Mononuclear cell (primary cell): Measurements from ENCODE around the gene PRRC2B. TPM values are rescaled to one million over a fixed set of nuclear protein-coding genes. Genes with fewer than 3 reads are reported as not detected.

ENCODE experiments used
- H3K27me3 ChIP-seq: 2 replicates; pipeline ENCODE4 v1.6.0; 2011; ENCODE audit warnings: low read length, control low read depth; ENCODE audit not compliant: insufficient read depth
- H3K4me1 ChIP-seq: 2 replicates; pipeline ENCODE4 v1.5.1; 2011; ENCODE audit warnings: mild to moderate bottlenecking, low read length, control low read depth; ENCODE audit not compliant: insufficient read depth
- H3K4me3 ChIP-seq: 2 replicates; pipeline ENCODE4 v1.5.1; 2011; ENCODE audit warnings: mild to moderate bottlenecking, low read length, moderate library complexity
- H3K9me3 ChIP-seq: 2 replicates; pipeline ENCODE4 v1.5.1; 2011; ENCODE audit warnings: low read depth, mild to moderate bottlenecking, control low read depth, low read length
- total RNA-seq: library from RNA; depleted of rRNA; stranded (reverse); fragments of >200 nt; gene quantifications from one replicate; pipeline ENCODE4 v1.2.3, GENCODE V29; 2012

The PRRC2B gene
- total RNA-seq, 1 donor: 86.0 TPM

DNA sequence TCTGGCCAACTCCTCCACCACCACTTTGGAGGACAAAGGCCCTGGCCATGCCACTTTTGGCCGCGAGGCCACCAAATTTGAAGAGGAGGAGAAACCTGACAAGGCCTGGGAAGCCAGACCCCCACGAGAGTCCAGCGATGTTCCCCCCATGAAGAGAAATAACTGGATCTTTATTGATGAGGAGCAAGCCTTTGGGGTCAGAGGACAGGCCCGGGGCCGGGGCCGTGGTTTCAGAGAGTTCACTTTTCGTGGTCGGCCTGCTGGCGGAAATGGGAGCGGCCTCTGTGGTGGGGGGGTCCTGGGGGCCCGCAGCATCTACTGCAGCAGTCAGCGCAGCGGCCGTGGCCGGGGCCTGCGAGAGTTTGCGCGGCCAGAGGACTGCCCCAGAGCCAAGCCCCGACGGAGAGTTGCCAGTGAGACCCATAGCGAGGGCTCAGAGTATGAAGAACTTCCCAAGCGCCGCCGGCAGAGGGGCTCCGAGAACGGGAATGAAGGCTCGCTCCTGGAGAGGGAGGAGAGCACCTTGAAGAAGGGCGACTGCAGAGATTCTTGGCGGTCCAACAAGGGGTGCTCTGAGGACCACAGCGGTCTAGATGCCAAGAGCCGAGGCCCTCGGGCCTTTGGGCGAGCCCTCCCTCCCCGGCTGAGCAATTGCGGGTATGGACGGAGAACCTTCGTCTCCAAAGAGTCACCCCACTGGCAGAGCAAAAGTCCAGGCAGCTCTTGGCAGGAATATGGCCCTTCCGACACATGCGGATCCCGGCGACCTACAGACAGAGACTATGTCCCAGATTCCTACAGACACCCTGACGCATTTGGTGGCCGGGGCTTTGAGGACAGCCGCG is 81.4 kb downstream of the PRRC2B start:
- Histone ChIP-seq H3K9me3 (no peaks in the 10 kb centered on the region), H3K4me1 (no peaks in the 10 kb centered on the region), H3K27me3 (no peaks in the 10 kb centered on the region), H3K4me3 (no peak overlapping the region)

DNA sequence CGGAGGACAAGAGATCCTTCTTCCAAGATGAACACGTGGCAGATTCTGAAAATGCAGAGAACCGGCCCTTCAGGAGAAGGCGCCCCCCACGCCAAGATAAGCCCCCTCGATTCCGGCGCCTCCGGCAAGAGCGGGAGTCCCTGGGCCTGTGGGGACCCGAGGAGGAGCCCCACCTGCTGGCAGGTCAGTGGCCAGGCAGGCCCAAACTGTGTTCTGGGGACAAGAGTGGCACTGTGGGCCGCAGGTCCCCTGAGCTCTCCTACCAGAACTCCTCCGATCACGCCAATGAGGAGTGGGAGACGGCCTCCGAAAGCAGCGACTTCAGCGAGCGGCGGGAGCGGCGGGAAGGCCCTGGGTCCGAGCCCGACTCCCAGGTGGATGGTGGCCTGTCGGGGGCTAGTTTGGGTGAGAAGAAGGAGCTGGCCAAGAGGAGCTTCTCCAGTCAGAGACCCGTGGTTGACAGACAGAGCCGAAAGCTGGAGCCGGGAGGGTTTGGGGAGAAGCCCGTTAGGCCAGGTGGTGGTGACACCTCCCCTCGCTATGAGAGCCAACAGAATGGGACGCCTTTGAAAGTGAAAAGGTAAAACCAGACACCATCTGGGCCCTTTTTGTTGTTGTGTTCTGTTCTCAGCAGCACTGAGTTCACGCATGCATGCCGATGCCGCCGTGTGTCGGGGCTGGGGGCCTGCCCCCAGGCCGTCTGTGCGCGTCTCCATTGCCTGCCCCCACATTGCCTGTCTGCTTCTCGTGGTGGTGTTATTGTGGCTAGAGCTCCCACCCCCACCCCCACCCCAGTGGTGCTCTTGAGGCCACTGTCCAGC is 82.3 kb downstream of the PRRC2B start:
- no peaks in the 10 kb centered on the region for H3K4me1 ChIP-seq
- H3K4me3 ChIP-seq: no peak overlapping the region
- no peaks in the 10 kb centered on the region for H3K27me3 ChIP-seq
- no peaks in the 10 kb centered on the region for H3K9me3 ChIP-seq

DNA sequence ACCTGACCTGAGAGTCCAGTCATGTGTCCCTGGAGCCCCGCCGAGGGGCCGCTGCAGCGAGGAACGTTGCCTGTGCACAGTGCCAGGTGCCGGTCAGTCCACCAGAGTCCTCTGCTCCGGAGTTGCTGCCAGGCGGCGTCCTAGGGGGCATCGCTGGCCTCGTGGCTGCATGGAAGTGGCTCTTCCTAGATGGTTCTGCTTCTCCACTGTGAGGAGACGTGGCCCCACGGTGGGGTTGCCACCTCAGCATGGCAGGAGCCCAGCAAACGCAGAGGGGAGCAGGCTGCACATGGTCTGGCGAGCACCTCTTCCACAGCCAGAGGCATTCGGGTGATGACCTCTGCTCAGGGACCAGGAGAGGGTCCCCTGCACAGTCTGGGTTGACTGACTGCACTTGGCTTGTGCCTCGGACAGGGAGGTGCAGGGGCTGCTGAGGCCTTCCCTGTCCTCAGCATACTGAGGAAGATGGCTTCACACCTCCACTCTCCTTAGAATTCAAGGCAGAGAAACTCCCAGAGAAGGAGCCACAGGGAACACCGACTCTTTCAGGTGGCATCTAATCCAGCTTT is 83.0 kb downstream of the PRRC2B start:
- Histone ChIP-seq H3K9me3 (no peaks in the 10 kb centered on the region), H3K4me3 (no peak overlapping the region), H3K27me3 (no peaks in the 10 kb centered on the region), H3K4me1 (no peaks in the 10 kb centered on the region)

DNA sequence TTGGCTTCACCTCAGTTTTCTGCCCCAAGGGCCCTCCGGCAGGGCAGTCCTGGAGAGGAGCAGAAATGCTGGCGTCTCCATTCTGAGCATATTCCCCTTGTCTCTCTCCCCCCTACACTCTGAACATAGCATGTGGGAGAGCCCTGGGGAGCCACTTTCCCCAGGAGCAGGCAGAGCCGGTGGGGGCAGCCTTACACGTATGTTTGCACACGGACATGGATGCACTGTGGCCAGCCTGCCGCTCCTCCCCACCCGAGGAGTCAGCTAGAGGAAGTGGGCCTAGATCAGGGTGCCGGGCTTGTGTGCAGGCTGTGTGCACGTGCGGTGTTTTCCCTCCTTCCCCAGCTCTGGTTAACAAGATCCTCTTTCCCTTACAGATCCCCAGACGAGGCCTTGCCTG is 83.5 kb downstream of the PRRC2B start:
- Histone ChIP-seq H3K9me3 (no peaks in the 10 kb centered on the region), H3K27me3 (no peaks in the 10 kb centered on the region), H3K4me1 (no peaks in the 10 kb centered on the region), H3K4me3 (no peak overlapping the region)

DNA sequence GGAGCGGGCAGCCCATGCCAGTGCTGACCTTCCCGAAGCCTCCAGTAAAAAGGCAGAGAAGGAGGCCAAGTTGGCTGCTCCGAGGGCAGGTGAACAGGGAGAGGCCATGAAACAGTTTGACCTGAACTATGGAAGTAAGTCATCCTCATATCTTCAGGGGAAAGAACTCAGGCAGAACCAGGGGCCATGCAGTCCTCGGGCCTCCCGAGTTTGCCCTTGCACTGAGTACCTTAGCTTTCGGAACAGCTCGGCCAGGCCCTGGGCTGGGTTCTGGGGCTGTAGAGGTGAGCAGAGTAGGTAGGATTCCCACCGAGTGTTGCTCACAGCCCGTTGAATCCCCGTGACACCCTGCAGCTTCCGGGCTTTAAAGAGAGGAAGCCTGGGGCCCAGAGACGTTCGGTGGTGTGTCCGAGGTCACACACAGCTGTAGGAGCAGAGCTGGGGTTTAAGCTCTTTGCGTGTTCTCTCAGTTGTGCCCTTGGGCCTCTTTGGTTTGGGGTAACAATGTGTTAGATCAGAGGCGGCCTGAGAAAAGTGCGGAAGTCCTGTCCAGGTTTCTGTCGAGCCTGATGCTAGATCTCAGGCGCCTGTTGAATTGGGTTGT is 84.0 kb downstream of the PRRC2B start:
- Histone ChIP-seq H3K4me3 (no peak overlapping the region), H3K4me1 (no peaks in the 10 kb centered on the region), H3K9me3 (no peaks in the 10 kb centered on the region), H3K27me3 (no peaks in the 10 kb centered on the region)

DNA sequence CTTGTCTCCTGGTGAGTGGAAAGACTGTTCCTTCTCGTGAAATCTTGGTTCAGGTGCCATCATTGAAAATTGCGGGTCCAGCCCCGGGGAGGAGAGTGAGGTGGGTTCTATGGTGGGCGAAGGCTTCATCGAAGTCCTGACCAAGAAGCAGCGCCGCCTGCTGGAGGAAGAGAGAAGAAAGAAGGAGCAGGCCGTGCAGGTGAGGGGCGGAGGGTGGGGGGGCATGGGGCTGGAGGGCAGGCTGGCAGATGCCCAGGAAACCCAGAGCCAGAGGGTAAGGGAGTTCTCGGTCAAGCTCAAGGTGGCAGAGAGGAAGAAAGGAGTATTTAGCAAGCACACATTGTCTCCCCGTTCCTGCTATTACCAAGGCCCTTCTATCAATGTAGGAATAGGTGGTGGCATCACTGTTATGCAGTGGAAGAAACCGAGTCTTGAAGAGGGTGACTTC is 84.6 kb downstream of the PRRC2B start:
- Histone ChIP-seq H3K27me3 (no peaks in the 10 kb centered on the region), H3K9me3 (no peaks in the 10 kb centered on the region), H3K4me3 (no peak overlapping the region), H3K4me1 (no peaks in the 10 kb centered on the region)

DNA sequence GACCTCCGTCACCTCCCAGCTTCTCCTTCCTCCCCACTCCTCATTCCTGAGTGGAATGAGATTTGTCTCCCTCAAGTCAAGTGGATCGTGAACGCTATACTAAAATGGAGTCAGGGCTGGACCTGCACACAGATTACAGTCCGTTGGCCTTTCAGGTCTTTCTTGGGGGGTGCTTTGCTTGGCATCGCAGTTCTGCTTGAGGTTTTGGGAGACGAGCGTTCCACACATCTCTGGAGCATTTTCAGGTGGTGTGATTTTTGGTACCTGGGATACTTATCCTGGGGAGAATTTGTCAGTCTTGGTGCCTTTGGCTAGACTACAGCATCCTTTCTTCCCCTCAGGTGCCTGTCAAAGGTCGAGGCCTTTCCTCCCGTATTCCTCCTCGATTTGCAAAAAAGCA is 85.0 kb downstream of the PRRC2B start:
- H3K27me3 ChIP-seq: no peaks in the 10 kb centered on the region
- no peaks in the 10 kb centered on the region for H3K9me3 ChIP-seq
- H3K4me3 ChIP-seq: no peak overlapping the region
- H3K4me1 ChIP-seq: no peaks in the 10 kb centered on the region

DNA sequence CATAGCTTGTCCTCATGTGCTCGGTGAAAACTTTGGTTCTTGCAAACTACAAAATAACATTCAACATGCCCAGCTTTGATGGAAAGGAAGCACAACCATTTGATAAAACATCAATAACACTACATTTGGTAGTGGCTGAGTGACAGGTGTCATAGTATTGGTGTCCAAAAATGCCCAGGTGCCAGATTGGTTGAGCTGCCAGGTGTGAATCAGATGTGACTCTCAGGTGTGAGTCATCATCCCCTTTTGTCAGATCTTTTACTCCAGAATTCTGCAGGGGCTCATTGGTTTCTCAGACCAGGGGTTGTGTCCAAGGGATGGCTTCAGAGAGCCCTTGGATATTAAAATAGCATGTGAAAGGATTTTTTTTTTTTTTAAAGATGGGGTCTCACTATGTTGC is 86.4 kb downstream of the PRRC2B start:
- no peaks in the 10 kb centered on the region for H3K27me3 ChIP-seq
- no peak overlapping the region for H3K4me3 ChIP-seq
- H3K9me3 ChIP-seq: no peaks in the 10 kb centered on the region
- no peaks in the 10 kb centered on the region for H3K4me1 ChIP-seq

DNA sequence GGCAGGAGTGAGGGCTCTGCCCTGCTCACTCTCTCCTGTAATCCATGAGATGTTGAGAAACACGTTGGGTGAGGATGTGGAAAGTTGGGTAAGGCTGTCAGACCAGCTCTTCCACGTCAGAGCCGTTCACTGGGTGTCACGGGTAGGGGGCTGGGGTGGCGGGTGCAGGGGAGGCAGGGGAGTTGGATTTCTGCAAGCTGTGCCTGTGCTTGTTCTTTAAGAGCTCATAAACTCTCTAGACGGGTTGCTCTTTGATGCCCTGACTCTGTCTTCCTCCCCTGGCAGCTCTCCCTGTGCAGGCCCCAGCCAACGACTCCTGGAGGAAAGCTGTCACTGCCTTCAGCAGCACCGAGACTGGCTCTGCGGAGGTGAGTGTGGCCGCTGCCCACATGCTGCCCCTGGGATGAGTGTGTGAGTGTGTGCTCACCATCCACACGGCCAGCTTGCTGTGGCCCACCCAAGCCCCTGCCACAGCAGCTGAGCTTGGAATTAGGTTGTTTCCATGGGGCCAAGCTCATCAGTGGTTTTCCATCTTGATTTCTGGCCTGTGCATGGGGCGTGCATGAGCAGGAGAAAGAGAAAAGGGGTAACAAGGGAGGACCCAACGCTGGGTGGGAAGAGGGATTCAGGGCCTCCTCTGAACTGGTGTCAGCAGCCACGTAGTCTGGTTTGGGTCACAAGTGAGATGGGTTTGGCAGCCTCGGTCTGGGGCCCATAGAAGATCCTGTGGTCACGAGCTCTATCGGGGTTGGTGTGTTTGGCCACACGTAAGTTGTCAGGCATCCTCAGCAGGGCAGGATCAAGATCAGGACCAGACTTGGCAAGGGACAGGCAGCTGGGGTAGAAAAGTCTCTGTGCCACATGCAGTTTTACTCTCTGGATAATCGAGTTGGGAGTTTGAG is 87.8 kb downstream of the PRRC2B start:
- H3K27me3 ChIP-seq: no peaks in the 10 kb centered on the region
- no peaks in the 10 kb centered on the region for H3K9me3 ChIP-seq
- no peak overlapping the region for H3K4me3 ChIP-seq
- no peaks in the 10 kb centered on the region for H3K4me1 ChIP-seq

DNA sequence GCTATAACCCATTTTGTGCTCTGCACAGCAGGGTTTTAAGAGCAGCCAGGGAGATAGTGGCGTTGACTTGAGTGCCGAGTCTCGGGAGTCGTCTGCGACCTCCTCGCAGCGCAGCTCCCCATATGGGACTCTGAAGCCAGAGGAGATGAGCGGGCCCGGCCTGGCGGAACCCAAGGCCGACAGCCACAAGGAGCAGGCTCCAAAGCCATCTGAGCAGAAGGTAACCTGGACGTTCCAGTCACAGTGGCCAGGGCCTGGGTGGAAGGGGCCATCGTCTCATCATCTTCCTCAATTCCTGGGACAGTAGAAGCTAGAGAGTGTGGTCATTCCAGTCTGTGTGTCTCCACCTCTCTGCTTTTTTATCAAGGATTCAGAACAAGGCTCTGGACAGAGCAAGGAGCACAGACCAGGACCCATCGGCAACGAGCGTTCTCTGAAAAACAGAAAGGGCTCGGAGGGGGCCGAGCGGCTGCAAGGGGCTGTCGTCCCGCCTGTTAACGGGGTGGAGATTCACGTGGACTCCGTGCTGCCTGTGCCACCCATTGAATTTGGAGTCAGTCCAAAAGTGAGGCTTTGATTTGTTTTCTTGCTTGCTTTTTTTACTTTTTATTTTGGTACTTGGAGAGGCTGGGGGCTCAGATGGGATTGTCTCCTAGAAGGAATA is 88.6 kb downstream of the PRRC2B start:
- no peaks in the 10 kb centered on the region for H3K4me1 ChIP-seq
- H3K9me3 ChIP-seq: no peaks in the 10 kb centered on the region
- H3K4me3 ChIP-seq: no peak overlapping the region
- H3K27me3 ChIP-seq: no peaks in the 10 kb centered on the region

DNA sequence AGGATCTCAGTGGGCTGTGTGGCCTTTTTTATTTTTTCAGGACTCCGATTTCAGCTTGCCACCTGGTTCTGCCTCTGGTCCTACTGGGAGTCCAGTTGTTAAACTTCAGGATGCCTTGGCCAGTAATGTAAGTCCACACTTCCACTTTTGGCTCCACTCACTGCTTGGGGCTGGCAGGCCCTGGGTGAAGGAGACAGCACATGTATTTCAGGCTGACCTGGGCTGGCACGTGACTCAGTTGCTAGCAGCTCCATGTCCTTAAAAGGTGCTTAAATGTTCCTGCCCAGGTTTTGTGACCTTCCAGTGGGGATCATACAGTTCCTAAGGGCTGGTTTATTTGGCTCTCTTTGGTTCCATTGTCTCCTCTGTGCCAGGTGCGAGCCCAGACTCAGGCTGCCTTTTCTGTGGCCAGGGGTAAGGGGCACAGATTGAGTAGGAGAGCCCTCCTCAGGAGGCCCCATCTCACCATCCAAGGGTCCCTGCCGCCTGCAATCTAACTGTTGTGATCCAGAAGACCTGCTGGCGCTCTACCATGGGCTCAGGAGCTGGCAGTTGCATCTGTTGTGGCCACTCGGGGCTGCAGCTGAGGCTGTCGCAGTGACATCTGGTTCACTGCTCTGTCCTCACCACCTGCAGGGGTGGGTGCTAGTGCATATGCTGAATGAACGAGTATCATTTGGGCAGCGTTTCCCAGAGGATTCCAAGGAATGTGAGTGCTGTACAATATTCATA is 89.6 kb downstream of the PRRC2B start:
- no peaks in the 10 kb centered on the region for H3K9me3 ChIP-seq

DNA sequence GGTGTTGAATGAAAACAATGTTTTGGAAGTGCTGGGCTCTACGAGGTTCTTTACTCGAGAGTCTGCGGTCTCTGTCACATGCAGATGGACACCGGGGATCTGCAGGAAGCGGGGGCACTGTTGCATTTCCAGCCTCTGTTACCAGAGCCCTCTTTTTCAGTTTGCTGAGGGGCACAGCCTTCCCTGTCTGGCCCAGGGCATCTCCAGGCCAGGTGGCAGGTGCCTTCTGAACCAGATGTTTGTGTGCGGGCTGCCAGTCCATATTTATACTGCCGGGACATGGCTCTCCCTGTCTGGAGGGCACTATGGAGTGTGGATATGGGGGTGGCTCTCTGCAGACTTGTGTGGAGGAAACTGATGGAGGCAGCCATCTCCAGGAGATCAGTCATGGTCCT is 90.2 kb downstream of the PRRC2B start:
- no peaks in the 10 kb centered on the region for H3K9me3 ChIP-seq
- H3K4me1 ChIP-seq: no peaks in the 10 kb centered on the region
- no peak overlapping the region for H3K4me3 ChIP-seq
- no peaks in the 10 kb centered on the region for H3K27me3 ChIP-seq

More for the DNA sequence above, 89.6 kb downstream of the PRRC2B start:
- Histone ChIP-seq H3K27me3 (no peaks in the 10 kb centered on the region), H3K4me3 (no peak overlapping the region), H3K4me1 (no peaks in the 10 kb centered on the region)

DNA sequence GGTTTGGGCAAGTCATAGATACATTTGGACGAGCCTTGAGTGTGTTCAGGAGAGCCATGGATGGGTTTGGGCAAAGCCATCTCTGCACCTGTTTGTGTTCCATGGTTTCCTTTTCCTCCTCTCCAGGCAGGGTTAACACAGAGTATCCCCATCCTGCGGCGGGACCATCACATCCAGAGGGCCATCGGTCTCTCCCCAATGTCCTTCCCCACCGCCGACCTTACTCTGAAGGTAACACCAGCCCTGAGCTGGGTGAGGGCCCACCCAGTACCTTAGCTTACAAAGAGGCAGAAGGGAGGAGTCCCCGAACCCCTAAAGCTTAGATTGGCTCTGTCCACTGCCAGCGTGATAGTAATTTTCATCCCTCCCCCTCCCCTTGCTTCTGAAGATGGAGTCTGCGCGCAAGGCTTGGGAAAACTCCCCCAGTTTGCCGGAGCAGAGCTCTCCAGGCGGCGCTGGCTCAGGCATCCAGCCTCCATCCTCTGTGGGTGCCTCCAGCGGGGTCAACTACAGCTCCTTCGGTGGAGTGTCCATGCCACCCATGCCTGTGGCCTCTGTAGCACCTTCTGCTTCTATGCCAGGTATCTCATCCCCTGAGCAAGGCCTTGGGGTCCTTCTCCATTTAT is 90.8 kb downstream of the PRRC2B start:
- H3K9me3 ChIP-seq: no peaks in the 10 kb centered on the region

More for the DNA sequence above, 90.8 kb downstream of the PRRC2B start:
- Histone ChIP-seq H3K4me1 (no peaks in the 10 kb centered on the region), H3K27me3 (no peaks in the 10 kb centered on the region), H3K4me3 (no peak overlapping the region)
